ENCODE results near the gene MFSD1. TPM values are rescaled to one million over a fixed set of nuclear protein-coding genes. Genes with fewer than 3 reads are reported as not detected.

The MFSD1 gene
- total RNA-seq, 1 donor, result 142 TPM

DNA sequence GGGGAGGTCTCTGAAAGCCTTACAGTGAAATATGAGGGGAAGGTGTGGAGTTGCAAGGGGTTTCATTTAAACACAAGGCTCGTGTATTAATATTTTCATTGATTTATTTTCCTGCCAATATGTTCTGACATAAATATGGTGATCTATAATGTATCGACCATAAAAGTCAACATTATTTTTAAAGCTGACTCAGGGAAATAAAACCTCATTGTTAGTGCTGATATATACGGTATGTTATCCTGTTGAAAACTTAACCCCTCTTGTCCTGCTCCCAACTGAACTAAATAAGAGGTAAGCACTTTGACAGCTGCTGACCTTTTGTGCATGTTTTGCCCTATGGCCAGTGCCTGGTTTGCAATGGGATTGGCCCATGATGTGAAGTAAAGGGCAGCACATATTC is 47.9 kb downstream of the MFSD1 start:
- no peak for DNase-seq (ENCODE audit: low read depth)
- TF ChIP-seq, protein P1, sequence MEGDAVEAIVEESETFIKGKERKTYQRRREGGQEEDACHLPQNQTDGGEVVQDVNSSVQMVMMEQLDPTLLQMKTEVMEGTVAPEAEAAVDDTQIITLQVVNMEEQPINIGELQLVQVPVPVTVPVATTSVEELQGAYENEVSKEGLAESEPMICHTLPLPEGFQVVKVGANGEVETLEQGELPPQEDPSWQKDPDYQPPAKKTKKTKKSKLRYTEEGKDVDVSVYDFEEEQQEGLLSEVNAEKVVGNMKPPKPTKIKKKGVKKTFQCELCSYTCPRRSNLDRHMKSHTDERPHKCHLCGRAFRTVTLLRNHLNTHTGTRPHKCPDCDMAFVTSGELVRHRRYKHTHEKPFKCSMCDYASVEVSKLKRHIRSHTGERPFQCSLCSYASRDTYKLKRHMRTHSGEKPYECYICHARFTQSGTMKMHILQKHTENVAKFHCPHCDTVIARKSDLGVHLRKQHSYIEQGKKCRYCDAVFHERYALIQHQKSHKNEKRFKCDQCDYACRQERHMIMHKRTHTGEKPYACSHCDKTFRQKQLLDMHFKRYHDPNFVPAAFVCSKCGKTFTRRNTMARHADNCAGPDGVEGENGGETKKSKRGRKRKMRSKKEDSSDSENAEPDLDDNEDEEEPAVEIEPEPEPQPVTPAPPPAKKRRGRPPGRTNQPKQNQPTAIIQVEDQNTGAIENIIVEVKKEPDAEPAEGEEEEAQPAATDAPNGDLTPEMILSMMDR (IDR thresholded peaks at IDR 0.05; ENCODE audit: insufficient read depth, low read depth, low read length), result no peak
- no peak overlapping the region for H3K4me3 ChIP-seq (ENCODE audit: low read depth, low read length)

DNA sequence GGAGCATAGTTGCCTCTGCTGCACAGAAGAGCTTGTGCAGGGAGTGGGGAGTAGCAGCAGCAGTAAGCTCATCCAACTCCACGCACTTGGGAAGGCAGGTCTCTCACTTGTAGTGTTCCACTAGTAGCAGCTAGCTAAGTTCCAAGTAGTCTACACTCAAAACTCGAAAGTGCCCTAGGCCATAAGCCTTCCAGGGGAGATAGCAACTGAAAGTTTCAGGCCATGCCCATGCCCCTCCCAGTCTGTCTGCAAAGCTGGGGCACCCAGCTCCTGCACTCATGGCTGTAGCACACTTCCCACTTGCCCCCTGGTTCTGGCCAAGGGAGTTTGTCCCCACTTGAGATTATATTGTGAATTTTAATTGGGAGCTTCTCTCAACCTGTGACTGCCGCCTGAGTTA is 57.5 kb downstream of the MFSD1 start:
- H3K4me3 ChIP-seq (ENCODE audit: low read depth, low read length), result no peak overlapping the region
- no peak for DNase-seq (ENCODE audit: low read depth)
- TF ChIP-seq, protein P1 (IDR thresholded peaks at IDR 0.05; ENCODE audit: insufficient read depth, low read depth, low read length), result no peak

DNA sequence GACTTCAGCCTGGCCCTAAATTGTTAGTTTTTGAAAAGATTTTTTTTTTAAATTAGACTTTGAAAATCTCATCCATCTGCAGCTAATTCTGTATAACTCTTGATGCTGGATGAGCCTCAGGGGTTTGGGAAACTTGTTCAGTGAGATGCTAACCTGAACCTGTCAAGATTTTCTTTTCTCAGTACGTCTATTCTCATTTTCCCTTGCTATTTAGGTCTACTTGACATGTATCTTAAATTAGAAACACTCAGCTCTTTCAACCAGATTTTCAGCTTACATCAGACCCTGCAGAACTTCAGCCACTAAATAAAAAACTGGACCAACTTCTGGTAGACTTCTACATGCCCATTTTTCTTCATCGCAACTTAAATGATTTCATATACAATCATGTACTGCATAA is 61.4 kb downstream of the MFSD1 start:
- no peak overlapping the region for H3K4me3 ChIP-seq (ENCODE audit: low read depth, low read length)
- DNase-seq (ENCODE audit: low read depth), result no peak
- TF ChIP-seq, protein P1 (IDR thresholded peaks at IDR 0.05; ENCODE audit: insufficient read depth, low read depth, low read length), result no peak

DNA sequence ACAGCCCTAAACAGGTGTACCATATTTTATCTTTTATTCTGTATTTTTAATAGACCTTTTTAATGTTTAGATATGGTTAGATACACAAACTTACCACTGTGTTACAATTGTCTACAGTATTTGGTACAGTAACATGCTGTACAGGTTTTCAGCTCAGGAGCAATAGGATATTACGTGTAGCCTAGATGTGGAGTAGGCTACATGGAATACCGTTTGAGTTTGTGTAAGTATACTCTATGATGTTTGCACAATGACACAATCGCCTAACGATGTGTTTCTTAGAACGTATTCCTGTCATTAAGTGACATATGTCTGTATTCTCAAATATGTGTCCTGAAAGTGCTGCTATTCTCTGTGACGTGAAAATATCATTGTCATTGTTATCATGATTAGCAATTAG is 62.6 kb downstream of the MFSD1 start:
- no peak overlapping the region for H3K4me3 ChIP-seq (ENCODE audit: low read depth, low read length)
- TF ChIP-seq, protein P1 (IDR thresholded peaks at IDR 0.05; ENCODE audit: insufficient read depth, low read depth, low read length), result no peak
- DNase-seq (ENCODE audit: low read depth), result no peak

DNA sequence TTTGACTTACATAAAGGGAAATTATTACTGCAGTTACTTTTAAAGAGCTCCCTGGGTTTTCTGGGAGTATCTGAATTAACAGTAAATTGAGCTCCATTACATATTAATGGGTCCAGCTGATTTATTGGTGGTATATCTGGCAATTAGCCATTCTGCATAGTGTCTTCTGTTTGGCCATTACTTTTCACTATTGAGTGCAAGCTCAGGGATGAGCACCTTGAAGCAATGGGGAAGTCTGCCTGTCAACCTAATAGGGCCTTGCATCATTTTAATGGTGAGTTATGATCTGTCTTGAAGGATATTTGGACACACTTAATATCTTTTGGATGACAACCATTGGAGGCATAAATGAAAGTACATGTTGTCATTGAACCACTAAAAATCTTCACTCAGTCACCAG is 73.8 kb downstream of the MFSD1 start:
- H3K4me3 ChIP-seq (ENCODE audit: low read depth, low read length), result no peak overlapping the region
- DNase-seq (ENCODE audit: low read depth), result no peak
- TF ChIP-seq, protein P1 (IDR thresholded peaks at IDR 0.05; ENCODE audit: insufficient read depth, low read depth, low read length), result no peak

Other genes with a start within 250 kb of the MFSD1 start
- 6.1 and 8.2 TPM in 2 replicates for gene MLF1, start 230.9 kb upstream of the MFSD1 start, total RNA-seq
- gene GFM1, start 157.5 kb upstream of the MFSD1 start, total RNA-seq, result 41.9 and 55.7 TPM in 2 replicates
- gene LXN, start 129.4 kb upstream of the MFSD1 start, total RNA-seq, result 32.0 and 50.9 TPM in 2 replicates
- 6.4 and 8.2 TPM in 2 replicates for gene RARRES1, start 69.6 kb upstream of the MFSD1 start, total RNA-seq